Umbilical cord (tissue), 2 donors: Measurements from ENCODE around the gene IGFBP5. TPM values are rescaled to one million over a fixed set of nuclear protein-coding genes. Genes with fewer than 3 reads are reported as not detected.

ENCODE experiments used
- DNase-seq: peaks from one replicate; pipeline ENCODE4 v3.0.0-alpha.2; 2015; ENCODE audit warnings: low spot score
- total RNA-seq: library from RNA; depleted of rRNA; stranded (reverse); fragments of >200 nt; gene quantifications from one replicate; pipeline ENCODE4 v1.2.3, GENCODE V29; 2014; ENCODE audit warnings: low replicate concordance; ENCODE audit not compliant: insufficient read depth

The IGFBP5 gene
- total RNA-seq, 1 donor from 2014 or later: 152 TPM

DNA sequence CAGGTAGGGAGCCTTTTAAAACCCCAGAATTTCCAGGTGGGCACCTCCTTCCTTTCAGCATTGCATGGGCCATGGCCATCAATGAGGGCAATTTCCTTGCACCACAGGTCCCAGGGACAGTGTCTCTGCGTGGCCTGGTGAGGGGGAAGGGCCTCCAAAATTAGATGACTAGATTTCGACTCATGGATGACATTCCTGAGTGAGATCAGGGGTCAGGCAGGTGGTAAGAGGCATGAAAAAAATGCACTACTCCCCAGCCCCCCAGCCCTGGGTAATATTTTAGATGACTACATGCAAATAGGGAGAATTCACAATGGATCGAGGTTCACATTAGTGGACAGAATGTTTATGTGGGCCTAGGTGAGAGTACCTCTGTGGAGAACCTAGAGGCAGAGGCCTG is 19.0 kb upstream of the IGFBP5 start:
- no peak for DNase-seq

DNA sequence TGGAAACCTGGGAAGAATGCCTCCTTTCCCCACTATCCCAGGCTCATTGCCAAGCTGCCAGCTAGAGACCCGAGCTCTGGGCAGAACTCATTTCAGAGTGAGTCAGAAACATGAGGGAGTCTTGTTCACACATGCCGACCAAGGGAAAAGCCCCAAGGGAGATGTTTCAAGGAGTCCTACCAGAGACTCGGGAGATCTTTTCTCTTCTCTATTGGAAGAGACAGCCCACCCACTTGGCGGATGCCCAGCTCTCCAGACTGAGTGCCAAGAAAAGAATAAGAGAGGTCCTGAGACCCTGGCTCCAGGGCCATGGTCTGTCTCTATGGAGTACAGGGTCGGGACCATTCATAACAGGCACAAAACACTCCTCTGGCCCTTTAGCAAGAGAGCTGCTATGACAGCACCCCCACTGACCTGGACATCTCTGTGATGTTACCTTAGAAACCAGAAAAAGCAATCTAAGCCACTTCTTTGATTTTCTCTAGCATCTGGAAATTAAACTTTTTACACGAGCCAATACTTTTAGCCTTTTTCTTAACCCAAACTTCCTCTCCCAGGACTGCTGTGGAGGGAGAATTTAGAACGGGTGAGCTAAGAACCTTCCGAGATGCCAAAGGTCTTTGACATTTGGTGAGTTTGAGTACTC is 18.5 kb upstream of the IGFBP5 start:
- DNase-seq: peak; percentile 90

DNA sequence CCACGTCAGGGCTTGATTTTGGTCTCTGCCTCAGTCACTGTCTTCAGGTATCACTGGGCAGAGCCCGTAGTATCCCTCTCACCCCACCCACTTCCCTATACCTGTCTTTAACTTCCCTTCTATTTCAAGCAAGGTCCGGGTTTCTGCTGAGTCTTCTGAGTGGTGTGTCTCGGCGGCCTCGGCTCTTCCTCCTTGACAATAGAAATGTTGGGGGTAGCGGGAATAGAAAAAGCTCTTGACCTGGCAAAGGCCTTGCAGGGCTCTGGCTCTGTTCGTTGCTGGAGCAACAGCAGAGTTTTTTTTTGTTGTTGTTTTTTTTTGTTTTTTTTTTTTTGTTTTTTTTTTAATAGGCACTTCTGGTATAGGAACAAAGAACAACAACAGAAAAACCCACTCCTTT is 16.0 kb upstream of the IGFBP5 start:
- no peak for DNase-seq

- peak; percentile 89 for DNase-seq
Observed at GRCh38 chr2:216710551-216711301, 15.4 kb upstream of the IGFBP5 start.

DNA sequence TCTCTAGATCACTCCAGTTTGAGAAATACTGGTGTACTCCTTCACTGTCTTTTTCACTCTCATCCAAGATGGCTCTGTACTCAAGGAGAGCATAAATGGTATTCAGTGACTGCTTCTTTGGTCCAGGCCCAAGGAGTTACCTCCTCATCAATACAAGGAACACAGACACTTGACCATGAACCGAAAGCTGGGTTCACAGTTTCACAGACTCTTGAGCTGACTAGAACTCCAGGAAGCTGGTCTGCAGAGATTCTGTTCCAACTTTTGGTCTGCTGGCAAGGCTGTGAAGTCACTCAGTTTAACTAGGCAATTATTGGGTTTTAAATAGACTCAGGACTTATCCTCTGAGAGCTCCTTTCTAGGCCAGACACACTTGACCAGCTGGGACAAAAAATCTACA is 7.4 kb upstream of the IGFBP5 start:
- DNase-seq: no peak

- no peak for DNase-seq
Observed at GRCh38 chr2:216701544-216701943, 6.2 kb upstream of the IGFBP5 start.

DNA sequence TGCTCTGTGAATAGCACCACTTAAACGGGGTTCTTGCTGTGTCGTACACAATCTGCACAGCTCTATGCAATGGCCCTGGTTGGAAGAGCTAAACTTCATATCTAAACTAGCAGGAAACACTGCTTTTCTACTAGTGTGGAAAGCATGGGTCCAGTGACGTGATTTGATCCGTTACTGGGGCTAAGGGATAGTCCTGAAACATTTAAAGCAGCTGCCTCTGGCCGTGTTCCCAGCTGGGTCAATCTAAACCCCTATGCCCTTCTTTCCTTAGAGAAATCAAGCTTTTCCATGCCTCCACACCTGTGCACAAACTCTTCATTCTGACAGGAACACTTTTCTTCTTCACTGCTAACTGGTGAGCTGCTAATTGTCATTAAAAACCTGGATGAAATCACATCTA is 5.4 kb upstream of the IGFBP5 start:
- peak; percentile 77 for DNase-seq

GRCh38 chr2:216700088-216700567 is 4.8 kb upstream of the IGFBP5 start:
- DNase-seq: peak; percentile 90

DNA sequence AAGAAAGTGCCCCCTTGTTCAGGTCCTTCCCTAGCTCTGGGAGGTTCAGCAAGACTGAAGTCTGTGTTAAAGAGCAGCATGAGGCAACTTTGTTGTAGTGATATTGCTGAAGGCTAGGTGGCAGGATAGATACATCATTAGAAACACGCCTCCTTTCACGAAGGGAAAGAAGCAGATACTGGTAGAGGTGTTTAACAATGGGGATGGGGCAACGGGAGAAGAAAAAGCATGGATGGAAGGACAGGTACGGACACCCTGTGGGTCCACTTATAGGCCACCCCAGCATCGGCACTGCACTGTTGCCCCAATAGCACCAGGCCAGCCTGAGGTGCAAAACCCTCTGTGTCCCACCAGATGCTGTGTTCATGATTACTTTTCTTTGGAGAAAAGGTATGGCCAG is 3.5 kb upstream of the IGFBP5 start:
- peak; percentile 84 for DNase-seq

DNA sequence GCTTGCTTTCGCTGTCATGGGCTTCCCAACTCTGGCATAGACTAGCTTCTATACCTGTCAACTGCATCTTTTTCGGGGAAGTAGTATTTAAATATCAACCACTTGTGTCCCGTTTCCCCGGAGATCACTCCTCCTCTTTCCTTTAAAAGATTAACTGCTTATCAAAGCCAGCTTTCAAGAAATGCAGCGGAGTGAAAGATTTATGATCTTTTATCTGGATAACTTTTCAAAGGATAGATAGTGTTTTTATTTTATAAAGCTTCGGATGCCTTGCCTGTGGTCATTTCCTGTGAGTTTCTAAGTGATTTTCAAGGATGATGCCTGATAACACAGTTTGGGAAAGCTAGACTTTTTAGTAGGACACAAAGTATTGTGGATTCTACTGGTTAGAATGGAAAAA is 2.9 kb upstream of the IGFBP5 start:
- DNase-seq: peak; percentile 73

GRCh38 chr2:216696751-216697560 is 1.6 kb upstream of the IGFBP5 start:
- peak; percentile 81 for DNase-seq

GRCh38 chr2:216696321-216696720 is 972 bp upstream of the IGFBP5 start:
- no peak for DNase-seq

DNA sequence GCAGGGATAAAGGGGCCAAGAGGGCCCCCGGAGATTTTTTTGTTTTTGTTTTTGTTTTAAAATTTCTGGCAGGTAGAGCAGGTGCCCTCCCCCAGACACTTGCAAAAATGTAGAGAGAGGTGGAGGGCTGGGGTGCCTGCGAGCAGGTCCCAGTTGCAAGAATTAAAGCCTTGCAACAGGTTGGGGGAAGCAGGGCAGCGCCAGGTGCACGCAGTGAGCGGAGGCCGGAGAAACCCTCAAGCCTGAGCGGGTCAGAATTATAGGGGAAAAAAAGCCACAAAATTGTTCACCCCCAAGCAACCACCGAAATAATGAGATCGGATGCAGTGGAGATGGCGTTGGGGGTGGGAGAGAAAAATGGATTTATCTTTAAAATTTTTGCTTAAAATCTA is 527 bp downstream of the IGFBP5 start:
- no peak for DNase-seq

GRCh38 chr2:216694082-216694825 is 1.1 kb downstream of the IGFBP5 start:
- peak; percentile 66 for DNase-seq

DNA sequence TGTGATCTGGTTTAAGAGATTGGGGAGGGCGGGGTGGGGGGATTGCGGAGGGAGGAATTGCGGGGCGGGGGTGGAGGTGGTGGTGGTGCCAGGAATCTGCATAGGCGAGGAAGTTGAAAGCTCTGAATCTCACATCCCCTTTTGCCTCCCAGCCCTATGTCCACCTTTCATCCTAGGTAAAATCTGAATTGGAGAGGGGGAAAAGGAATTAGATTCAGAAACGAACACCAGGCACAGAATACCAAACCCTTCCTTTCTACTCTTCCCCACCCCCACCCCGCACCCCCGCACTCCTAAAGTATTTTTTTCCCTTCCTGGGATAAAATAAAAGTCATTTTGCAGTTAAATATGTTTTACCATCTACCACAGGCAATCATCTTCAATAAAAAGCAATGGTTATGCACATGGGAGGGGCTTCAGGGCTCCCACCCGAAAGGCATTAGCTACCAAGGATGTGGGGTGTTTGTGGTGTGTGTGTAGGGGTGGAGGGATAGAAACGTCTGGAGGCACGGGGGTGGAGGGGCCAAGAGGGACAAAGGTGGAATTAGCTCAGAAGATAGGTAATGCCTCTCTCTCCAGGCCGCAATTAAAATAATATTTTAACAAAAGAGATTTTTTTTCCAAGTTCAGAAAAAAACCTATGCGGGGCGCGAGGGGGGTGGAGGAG is 1.8 kb downstream of the IGFBP5 start:
- DNase-seq: no peak

DNA sequence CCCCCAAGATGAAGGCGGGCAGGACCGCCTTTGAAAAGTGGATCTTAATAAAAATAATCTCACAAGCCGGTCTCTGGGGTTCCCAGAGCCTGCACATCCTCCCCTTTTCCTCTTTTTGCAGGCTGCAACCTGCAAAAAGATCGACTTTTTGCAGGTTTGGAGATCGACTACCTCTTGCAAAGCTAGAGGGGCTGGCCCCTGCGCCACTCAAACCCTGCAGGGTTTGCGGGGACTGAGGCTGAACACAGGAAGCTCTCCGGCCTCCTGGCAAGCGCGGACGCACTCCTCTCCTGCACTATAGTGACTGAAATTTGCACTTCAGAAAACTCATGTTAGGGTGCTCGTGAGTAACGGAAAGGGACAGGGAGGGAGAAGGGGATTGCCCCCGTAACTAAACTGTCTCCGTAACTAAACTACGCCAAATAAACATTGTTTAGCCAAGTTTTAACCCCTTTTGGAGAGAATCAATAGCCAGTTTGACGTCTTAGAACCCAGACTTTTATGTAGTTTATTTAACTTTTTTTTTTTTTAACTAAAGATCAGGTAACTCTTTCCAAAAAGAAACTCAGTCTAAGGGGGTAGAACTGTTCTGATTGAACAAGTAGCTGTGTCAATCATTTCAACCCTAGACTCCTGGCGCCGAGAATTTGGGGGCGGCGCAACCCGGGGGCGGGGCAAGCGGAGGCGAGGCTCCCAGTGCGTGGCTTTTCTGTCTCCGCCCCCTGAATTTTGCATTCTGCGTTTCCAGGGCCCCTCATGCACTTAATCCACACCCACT is 2.5 kb downstream of the IGFBP5 start:
- peak; percentile 96 for DNase-seq

GRCh38 chr2:216690853-216691741 is 4.3 kb downstream of the IGFBP5 start:
- peak; percentile 96 for DNase-seq

DNA sequence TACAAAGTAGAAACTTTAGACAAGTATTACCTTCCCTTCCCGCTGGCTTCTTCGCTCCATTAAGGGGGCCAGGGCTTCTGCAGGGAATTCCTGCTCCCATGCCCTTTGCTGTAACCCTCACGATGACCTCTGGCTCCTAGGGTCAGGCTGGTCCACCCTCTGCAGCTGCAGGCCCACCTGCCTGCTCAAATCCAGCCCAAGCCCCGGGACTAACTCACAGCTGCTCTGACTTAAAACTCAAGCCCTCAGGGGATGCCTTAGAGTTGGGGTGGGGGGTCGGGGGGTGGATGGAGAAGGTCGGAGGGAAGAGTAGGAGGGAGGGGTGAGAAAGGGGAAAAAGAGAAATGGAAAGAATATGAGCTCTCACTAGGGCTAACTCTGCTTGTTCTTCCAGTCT is 4.9 kb downstream of the IGFBP5 start:
- no peak for DNase-seq

DNA sequence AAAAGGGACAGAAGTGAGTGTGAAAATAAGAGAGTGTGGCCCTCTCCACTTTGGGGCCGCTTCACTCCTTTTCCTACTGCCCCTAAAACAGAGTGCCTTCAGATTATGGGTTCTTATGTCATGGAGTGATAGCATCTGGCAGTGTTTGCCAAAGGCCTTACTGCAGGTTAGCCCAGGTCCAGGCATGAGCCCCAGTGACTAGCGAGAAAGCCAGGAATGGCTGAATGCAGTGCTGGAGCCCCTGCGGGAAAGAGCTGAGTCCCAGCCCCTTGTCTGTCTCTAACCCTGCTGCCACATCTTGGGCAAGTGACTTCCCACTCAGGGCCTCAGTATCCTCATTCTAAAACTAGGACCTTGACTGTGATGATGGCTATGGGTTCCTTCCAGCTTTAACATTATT is 6.0 kb downstream of the IGFBP5 start:
- DNase-seq: no peak
